OCI-LY7 (cell line): ENCODE results near the gene KDM3B.

Experiments
- CTCF ChIP-seq: fragments of 200-600 bp; sonication (generic); conservative IDR thresholded peaks from 2 replicates; pipeline ENCODE4 v1.5.1; 2014; ENCODE audit warnings: mild to moderate bottlenecking, antibody characterized with exemption, low read length, moderate library complexity, mixed read lengths
- EZH2phosphoT487 ChIP-seq: fragments of 200-600 bp; sonication (generic); IDR thresholded peaks from 2 replicates; pipeline ENCODE4 v1.6.1; 2018; ENCODE audit warnings: low read depth, borderline replicate concordance, mild to moderate bottlenecking, mixed run types, antibody characterized with exemption, low read length, moderate library complexity, mixed read lengths

- TF ChIP-seq CTCF (no peak), EZH2phosphoT487 (0 out of 2 replicates have a peak, but pooled peaks have one; percentile 14)
Observed at GRCh38 chr5:138465261-138466124, 113.0 kb downstream of the KDM3B start, which contains the start of gene EGR1.
